Breast epithelium (tissue), 4 donors: ENCODE measurements around the gene TENT4A. TPM values are rescaled to one million over a fixed set of nuclear protein-coding genes. Genes with fewer than 3 reads are reported as not detected.

Experiments used
- DNase-seq, 2 donors: peaks; one replicate each; pipeline ENCODE4 v3.0.0-alpha.2; 2019; ENCODE audit warnings: low spot score in 2 of 2
- H3K27ac ChIP-seq, 2 donors: fragments of 200-600 bp; sonication (generic) in 1 of 2; one replicate each; pipeline ENCODE4 v1.5.1; 2016 to 2019; ENCODE audit warnings: mild to moderate bottlenecking in 1 of 2
- H3K27me3 ChIP-seq, 2 donors: fragments of 200-600 bp; sonication (generic) in 1 of 2; one replicate each; pipeline versions ENCODE4 v1.5.1 to v1.6.0; 2017 to 2019; ENCODE audit warnings: control low read depth in 1 of 2, mild to moderate bottlenecking in 1 of 2
- H3K36me3 ChIP-seq: fragments of 200-600 bp; one replicate; pipeline ENCODE4 v1.5.1; 2019
- H3K4me1 ChIP-seq, 2 donors: fragments of 200-600 bp; sonication (generic); one replicate each; pipeline ENCODE4 v1.5.1; 2016 to 2019; ENCODE audit warnings: control low read depth in 1 of 2
- H3K4me3 ChIP-seq, 3 donors: fragments of 200-600 bp; sonication (generic); 1 replicate in 2 of 3; 2 replicates in 1 of 3; pipeline ENCODE4 v1.5.1; 2016 to 2019; ENCODE audit warnings: mild to moderate bottlenecking in 3 of 3, moderate library complexity in 2 of 3
- H3K9me3 ChIP-seq, 2 donors: fragments of 200-600 bp; sonication (generic) in 1 of 2; one replicate each; pipeline ENCODE4 v1.5.1; 2016 to 2019; ENCODE audit warnings: control low read depth in 1 of 2
- CTCF ChIP-seq, 3 donors: fragments of 450-650 bp; IDR thresholded peaks; one replicate each; pipeline ENCODE4 v1.5.1; 2016 to 2017; ENCODE audit warnings: antibody characterized with exemption in 3 of 3, mild to moderate bottlenecking in 3 of 3, moderate library complexity in 3 of 3
- POLR2A ChIP-seq: fragments of 450-650 bp; IDR thresholded peaks from one replicate; pipeline ENCODE4 v1.6.1; 2016; ENCODE audit warnings: antibody characterized with exemption, mild to moderate bottlenecking, moderate library complexity
- POLR2AphosphoS5 ChIP-seq, 3 donors: sonication (generic); formaldehyde crosslinking; IDR thresholded peaks; one replicate each; pipeline ENCODE4 v1.6.1; 2017; ENCODE audit warnings: antibody characterized with exemption in 3 of 3
- intact Hi-C: fragments of 100-400 bp; cut with DNase I; formaldehyde crosslinking; loops from one replicate; pipeline ENCODE4 v1.15.1; 2023; ENCODE audit warnings: low total_unique reads
- total RNA-seq, 3 donors: library from RNA; depleted of rRNA; stranded (reverse); fragments of >200 nt; gene quantifications; one replicate each; pipeline ENCODE4 v1.1.0, GENCODE V29; 2016

The TENT4A gene
- total RNA-seq, 3 donors from 2014 or later: 24.1 to 26.2 (median 24.8) TPM

GRCh38 chr5:6781716-6782115 is 68.5 kb downstream of the TENT4A start:
- no peak for DNase-seq
- H3K4me1 ChIP-seq: no peaks in the 10 kb centered on the region
- H3K9me3 ChIP-seq: no peaks in the 10 kb centered on the region
- H3K27ac ChIP-seq: no peak overlapping the region
- H3K4me3 ChIP-seq: no peak overlapping the region
- TF ChIP-seq POLR2A (no peak), POLR2AphosphoS5 (IDR thresholded peaks at IDR 0.05) (no peak), CTCF (IDR thresholded peaks at IDR 0.05) (no peak)
- H3K27me3 ChIP-seq: no peaks in the 10 kb centered on the region
- intact Hi-C loops: no loop called here
- H3K36me3 ChIP-seq: no peaks in the 10 kb centered on the region

GRCh38 chr5:6783787-6784186 is 70.6 kb downstream of the TENT4A start:
- Histone ChIP-seq H3K4me1 (no peaks in the 10 kb centered on the region), H3K4me3 (no peak overlapping the region), H3K36me3 (no peaks in the 10 kb centered on the region), H3K9me3 (no peaks in the 10 kb centered on the region), H3K27ac (no peak overlapping the region), H3K27me3 (no peaks in the 10 kb centered on the region)
- TF ChIP-seq CTCF (IDR thresholded peaks at IDR 0.05) (no peak), POLR2AphosphoS5 (IDR thresholded peaks at IDR 0.05) (no peak), POLR2A (no peak)
- intact Hi-C loops: no loop called here
- no peak for DNase-seq

GRCh38 chr5:6784481-6784880 is 71.2 kb downstream of the TENT4A start:
- TF ChIP-seq POLR2AphosphoS5 (IDR thresholded peaks at IDR 0.05) (no peak), CTCF (IDR thresholded peaks at IDR 0.05) (no peak), POLR2A (no peak)
- no peaks in the 10 kb centered on the region for H3K4me1 ChIP-seq
- DNase-seq: no peak
- no peaks in the 10 kb centered on the region for H3K27me3 ChIP-seq
- intact Hi-C loops: no loop called here
- no peaks in the 10 kb centered on the region for H3K9me3 ChIP-seq
- no peak overlapping the region for H3K27ac ChIP-seq
- H3K36me3 ChIP-seq: no peaks in the 10 kb centered on the region
- H3K4me3 ChIP-seq: no peak overlapping the region

- Histone ChIP-seq H3K4me1 (no peaks in the 10 kb centered on the region), H3K27ac (no peak overlapping the region), H3K9me3 (no peaks in the 10 kb centered on the region), H3K36me3 (no peaks in the 10 kb centered on the region), H3K4me3 (no peak overlapping the region), H3K27me3 (no peaks in the 10 kb centered on the region)
- no peak for DNase-seq
- TF ChIP-seq POLR2AphosphoS5 (IDR thresholded peaks at IDR 0.05) (no peak), CTCF (IDR thresholded peaks at IDR 0.05) (no peak), POLR2A (no peak)
- intact Hi-C loops: no loop called here
These were observed 72.1 kb downstream of the TENT4A start for GRCh38 chr5:6785161-6785860.

GRCh38 chr5:6785861-6786180 is 72.6 kb downstream of the TENT4A start:
- Histone ChIP-seq H3K4me3 (no peak overlapping the region), H3K36me3 (no peaks in the 10 kb centered on the region), H3K9me3 (no peaks in the 10 kb centered on the region), H3K27me3 (no peaks in the 10 kb centered on the region), H3K4me1 (no peaks in the 10 kb centered on the region), H3K27ac (no peak overlapping the region)
- intact Hi-C loops: no loop called here
- no peak for DNase-seq
- no peak for TF ChIP-seq CTCF (IDR thresholded peaks at IDR 0.05)
- TF ChIP-seq POLR2AphosphoS5 (IDR thresholded peaks at IDR 0.05): no peak
- TF ChIP-seq POLR2A: no peak
